Measurements from ENCODE around the gene HLA-DRA. TPM values are rescaled to one million over a fixed set of nuclear protein-coding genes. Genes with fewer than 3 reads are reported as not detected.

Gene HLA-DRA
- total and polyA plus RNA-seq, 2 donors (not counting 3 experiments of a cell fraction or from before 2014, with no cell fraction given), result not detected

GRCh38 chr6:32430179-32430578 lies 9.5 kb upstream of the HLA-DRA start:
- BruUV-seq (replicated peaks), result no TSS peak
- Histone ChIP-seq H2AFZ (ENCODE audit: low read depth, low read length) (no peak overlapping the region), H3K9ac (replicated peaks; ENCODE audit: extremely low read depth, insufficient read depth, low read length) (no peak overlapping the region), H3K36me3 (ENCODE audit: control insufficient read depth in 2 of 2, extremely low read depth in 1 of 2, insufficient read depth in 2 of 2, low read length in 2 of 2) (no peaks in the 10 kb centered on the region), H3K27ac (ENCODE audit: insufficient read depth, low read depth, low read length) (no peak overlapping the region), H3K4me2 (ENCODE audit: insufficient read depth, low read length) (no peak overlapping the region), H3K79me2 (ENCODE audit: control insufficient read depth, insufficient read depth, low read length) (no peaks in the 10 kb centered on the region), H3K27me3 (ENCODE audit: control insufficient read depth in 2 of 2, insufficient read depth in 2 of 2, low read length in 2 of 2) (peaks cover 18 to 24% of the 10 kb centered on the region in 2 experiments), H4K20me1 (replicated peaks; ENCODE audit: control insufficient read depth, extremely low read depth, insufficient read depth, low read length) (no peaks in the 10 kb centered on the region), H3K9me1 (replicated peaks; ENCODE audit: control insufficient read depth, extremely low read depth, insufficient read depth, low read length) (no peaks in the 10 kb centered on the region), H3K9me3 (replicated peaks; ENCODE audit: control insufficient read depth, insufficient read depth, low read length) (no peaks in the 10 kb centered on the region), H3K4me3 (replicated peaks in 1 of 3; ENCODE audit: insufficient read depth in 1 of 3, low read depth in 1 of 3, low read length in 3 of 3) (no peak overlapping the region), H3K4me1 (ENCODE audit: control insufficient read depth, extremely low read depth, insufficient read depth, low read length) (no peaks in the 10 kb centered on the region)
- TF ChIP-seq CTCF (IDR thresholded peaks at IDR 0.05; ENCODE audit: extremely low read depth in 1 of 2, insufficient read depth in 1 of 2, low read depth in 1 of 2, low read length in 2 of 2), result no peak
- DNase-seq (ENCODE audit: low read depth, low spot score) (no peak), FAIRE-seq (no peak)
- intact Hi-C loops (cut with micrococcal nuclease), result loop anchor here (5.0 kb wide), 2 partner anchors 367 to 437 kb away; no protein-coding TSS in a partner anchor
- ChIA-PET CTCF (interaction anchor here (0.8 to 4.0 kb wide), 3 partner anchors 270 to 367 kb away, joined by 3 to 45 read pairs (median 40); no protein-coding TSS in a partner anchor), POLR2A (no interaction called here)
- dilution Hi-C loops (cut with MboI; ENCODE audit: extremely low pct_ligation_motif_present, low sequenced_read_pairs), result no loop called here

GRCh38 chr6:32431142-32431541 lies 8.5 kb upstream of the HLA-DRA start:
- Histone ChIP-seq H3K4me1 (ENCODE audit: control insufficient read depth, extremely low read depth, insufficient read depth, low read length) (no peaks in the 10 kb centered on the region), H3K4me2 (ENCODE audit: insufficient read depth, low read length) (no peak overlapping the region), H4K20me1 (replicated peaks; ENCODE audit: control insufficient read depth, extremely low read depth, insufficient read depth, low read length) (no peaks in the 10 kb centered on the region), H3K9ac (replicated peaks; ENCODE audit: extremely low read depth, insufficient read depth, low read length) (no peak overlapping the region), H3K27ac (ENCODE audit: insufficient read depth, low read depth, low read length) (no peak overlapping the region), H3K79me2 (ENCODE audit: control insufficient read depth, insufficient read depth, low read length) (no peaks in the 10 kb centered on the region), H3K36me3 (ENCODE audit: control insufficient read depth in 2 of 2, extremely low read depth in 1 of 2, insufficient read depth in 2 of 2, low read length in 2 of 2) (no peaks in the 10 kb centered on the region), H3K9me3 (replicated peaks; ENCODE audit: control insufficient read depth, insufficient read depth, low read length) (no peaks in the 10 kb centered on the region), H2AFZ (ENCODE audit: low read depth, low read length) (no peak overlapping the region), H3K4me3 (replicated peaks in 1 of 3; ENCODE audit: insufficient read depth in 1 of 3, low read depth in 1 of 3, low read length in 3 of 3) (no peak overlapping the region), H3K27me3 (ENCODE audit: control insufficient read depth in 2 of 2, insufficient read depth in 2 of 2, low read length in 2 of 2) (peaks cover 18 to 29% of the 10 kb centered on the region in 2 experiments), H3K9me1 (replicated peaks; ENCODE audit: control insufficient read depth, extremely low read depth, insufficient read depth, low read length) (no peaks in the 10 kb centered on the region)
- FAIRE-seq (no peak), DNase-seq (ENCODE audit: low read depth, low spot score) (no peak)
- TF ChIP-seq MYC (IDR thresholded peaks at IDR 0.05; ENCODE audit: low read depth, low read length) (no peak), POLR2AphosphoS5 (IDR thresholded peaks at IDR 0.05; ENCODE audit: insufficient read depth, low read depth, low read length) (no peak), CTCF (IDR thresholded peaks at IDR 0.05; ENCODE audit: extremely low read depth in 1 of 2, insufficient read depth in 1 of 2, low read depth in 1 of 2, low read length in 2 of 2) (no peak), GATA2 (IDR thresholded peaks at IDR 0.05; ENCODE audit: insufficient read depth, insufficient read length, low read depth, low read length) (no peak), EZH2 (IDR thresholded peaks at IDR 0.05; ENCODE audit: borderline replicate concordance, low read depth, low read length, severe bottlenecking) (no peak)
- no TSS peak for BruUV-seq (replicated peaks)
- intact Hi-C loops (cut with micrococcal nuclease) (loop anchor here (5.0 kb wide), 2 partner anchors 366 to 436 kb away; no protein-coding TSS in a partner anchor), dilution Hi-C loops (cut with MboI; ENCODE audit: extremely low pct_ligation_motif_present, low sequenced_read_pairs) (no loop called here)
- ChIA-PET POLR2A (no interaction called here), CTCF (interaction anchor here (0.7 to 4.0 kb wide), 11 partner anchors 16 to 440 kb away, joined by 3 to 45 read pairs (median 5); partner anchors contain the start of gene TAP2)

Measured in endothelial cell of umbilical vein (primary cell).